HL-60/S4 (cell line): ENCODE data around the gene PSD2.

Source experiments
- in situ Hi-C: fragments of 300-500 bp; cut with MboI; formaldehyde crosslinking; loops from 2 replicates; pipeline ENCODE4 v1.14.3; 2022; ENCODE audit warnings: low sequenced_read_pairs

The PSD2 gene

DNA sequence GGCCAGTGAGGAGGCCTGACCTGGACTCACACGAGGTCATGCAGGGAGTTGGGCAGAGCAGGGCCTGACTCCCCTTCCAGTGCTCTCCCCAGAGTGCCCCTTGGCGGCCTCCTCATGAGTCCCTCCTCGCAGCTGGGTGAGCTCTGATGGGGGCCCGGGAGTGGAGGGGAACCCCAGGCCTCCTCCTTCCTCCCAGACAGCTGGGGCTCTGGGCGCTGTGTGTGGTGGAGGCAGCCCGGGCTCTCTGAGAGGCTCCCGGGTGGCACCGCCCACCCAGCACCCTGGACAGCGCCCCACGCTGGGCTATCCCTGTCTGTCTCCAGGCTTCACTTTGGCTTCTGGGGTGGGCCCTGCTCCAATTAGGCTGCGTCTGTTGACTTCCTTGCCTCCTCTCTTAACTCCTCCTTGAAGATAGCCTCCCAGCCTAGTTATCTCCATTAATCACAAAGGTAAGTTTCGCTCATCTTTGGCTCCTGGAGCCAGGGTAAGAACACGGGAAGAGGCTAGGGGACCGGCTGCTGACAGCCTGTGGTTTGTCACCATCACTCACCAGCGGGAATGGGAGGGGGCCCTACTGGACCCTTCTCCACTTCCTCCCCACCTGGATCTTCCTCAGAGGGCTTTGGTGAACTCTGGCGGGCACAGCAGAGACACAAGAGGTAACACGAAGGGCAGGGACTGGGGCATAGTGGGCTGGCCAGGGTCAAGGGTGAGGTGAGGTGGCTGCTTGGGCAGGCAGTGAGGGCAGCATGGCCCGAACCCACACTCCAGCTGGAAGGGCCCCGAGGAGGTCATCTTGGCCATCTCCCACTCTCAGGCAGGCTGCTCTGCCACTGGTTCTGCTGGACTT, 13.1 kb downstream of the PSD2 start:
- in situ Hi-C loops, result no loop called here

DNA sequence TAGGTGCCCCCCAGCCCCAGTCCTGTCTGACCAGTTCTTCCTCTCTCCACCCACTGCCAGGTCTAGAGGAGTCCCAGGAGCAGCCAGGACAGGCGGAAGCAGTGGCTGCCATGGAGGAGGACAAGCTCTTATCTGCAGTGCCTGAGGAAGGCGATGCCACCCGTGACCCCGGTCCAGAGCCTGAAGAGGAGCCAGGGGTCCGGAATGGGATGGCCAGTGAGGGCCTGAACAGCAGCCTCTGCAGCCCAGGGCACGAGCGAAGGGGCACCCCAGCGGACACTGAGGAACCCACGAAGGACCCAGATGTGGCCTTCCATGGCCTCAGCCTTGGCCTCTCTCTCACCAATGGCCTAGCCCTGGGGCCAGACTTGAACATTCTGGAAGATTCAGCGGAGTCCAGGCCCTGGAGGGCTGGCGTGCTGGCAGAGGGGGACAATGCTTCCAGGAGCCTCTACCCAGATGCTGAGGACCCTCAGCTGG, 13.8 kb downstream of the PSD2 start:
- in situ Hi-C loops, result no loop called here

DNA sequence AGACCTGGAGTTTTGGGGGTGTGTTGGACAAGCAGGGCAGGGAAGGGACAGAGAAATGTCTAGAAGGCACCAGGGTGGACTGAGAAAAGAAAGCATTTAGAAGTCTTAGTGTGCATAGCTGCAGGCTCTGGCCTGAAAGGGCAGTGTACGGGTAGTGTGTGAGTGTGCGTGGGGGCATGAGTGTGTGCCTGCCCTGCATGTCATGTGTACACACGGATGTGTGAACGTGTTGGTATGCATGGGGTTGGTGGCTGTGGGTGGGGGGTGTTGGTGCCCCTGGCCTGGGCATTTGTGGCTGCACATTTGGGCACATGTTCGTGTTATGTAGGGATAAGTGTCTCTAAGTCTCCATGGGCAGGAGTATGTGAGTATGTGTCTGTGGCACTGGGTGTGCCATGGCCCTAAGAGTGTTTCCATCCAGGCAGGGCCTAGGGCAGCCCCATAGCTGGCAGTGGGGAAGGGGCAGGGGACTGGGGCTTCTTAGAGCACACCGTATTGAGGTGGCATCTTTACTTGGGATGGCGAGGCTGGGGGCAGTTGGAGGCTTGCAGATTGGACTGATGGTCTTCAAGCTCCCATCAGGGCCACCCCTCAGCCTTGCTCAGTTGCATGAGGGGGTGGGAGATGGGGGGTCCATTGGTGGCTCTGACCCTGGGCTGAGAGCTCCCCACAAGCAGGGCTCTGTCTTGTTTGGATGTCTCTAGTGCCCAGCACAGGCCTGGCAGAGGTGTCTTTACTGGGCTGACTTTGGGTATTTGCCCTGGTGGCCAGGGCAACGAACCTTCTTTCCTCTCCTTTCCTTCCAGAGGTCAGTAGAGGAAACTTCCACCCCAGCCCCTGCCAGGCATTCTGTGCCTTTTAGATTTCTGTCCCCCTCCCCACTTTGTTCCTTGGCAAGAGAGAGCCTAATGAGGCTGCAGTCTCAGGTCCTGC, 15.0 kb downstream of the PSD2 start:
- in situ Hi-C loops, result no loop called here

DNA sequence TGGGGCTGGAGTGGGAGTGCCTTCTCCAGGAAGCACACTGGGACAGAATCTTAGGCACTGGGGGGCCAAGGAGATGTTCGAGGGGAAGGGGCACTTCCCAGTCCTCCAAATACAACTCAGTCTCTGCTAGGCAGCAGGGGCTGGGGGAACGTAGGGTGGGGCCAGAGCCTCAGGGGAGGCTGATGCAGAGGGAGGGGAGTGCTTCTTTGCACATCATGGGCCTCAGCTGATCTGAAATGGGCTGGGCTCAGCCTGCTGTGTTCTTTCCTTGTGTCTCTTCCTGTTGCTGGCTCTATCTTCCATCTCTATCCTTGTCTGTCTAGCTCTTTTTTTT, 15.6 kb downstream of the PSD2 start:
- in situ Hi-C loops, result no loop called here

DNA sequence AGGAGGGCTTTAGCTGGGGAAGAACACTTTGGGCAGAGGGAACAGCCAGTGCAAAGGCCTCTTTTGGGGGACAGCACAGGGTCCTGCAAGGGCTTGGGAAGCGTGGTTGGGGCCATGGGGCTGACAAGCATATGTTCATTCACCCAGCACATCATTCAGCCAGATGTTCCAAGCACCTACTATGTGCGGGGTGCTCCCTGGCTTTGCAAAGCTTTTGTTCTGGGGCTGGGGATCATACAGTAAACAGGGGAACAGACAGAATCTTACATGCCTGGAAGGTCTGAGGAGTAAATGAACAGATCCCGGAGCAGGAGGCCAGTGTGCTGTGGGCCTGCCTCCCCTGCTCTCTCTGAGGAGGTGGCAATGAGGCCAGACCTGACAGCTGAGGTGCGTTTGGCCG, 16.7 kb downstream of the PSD2 start:
- in situ Hi-C loops, result no loop called here

DNA sequence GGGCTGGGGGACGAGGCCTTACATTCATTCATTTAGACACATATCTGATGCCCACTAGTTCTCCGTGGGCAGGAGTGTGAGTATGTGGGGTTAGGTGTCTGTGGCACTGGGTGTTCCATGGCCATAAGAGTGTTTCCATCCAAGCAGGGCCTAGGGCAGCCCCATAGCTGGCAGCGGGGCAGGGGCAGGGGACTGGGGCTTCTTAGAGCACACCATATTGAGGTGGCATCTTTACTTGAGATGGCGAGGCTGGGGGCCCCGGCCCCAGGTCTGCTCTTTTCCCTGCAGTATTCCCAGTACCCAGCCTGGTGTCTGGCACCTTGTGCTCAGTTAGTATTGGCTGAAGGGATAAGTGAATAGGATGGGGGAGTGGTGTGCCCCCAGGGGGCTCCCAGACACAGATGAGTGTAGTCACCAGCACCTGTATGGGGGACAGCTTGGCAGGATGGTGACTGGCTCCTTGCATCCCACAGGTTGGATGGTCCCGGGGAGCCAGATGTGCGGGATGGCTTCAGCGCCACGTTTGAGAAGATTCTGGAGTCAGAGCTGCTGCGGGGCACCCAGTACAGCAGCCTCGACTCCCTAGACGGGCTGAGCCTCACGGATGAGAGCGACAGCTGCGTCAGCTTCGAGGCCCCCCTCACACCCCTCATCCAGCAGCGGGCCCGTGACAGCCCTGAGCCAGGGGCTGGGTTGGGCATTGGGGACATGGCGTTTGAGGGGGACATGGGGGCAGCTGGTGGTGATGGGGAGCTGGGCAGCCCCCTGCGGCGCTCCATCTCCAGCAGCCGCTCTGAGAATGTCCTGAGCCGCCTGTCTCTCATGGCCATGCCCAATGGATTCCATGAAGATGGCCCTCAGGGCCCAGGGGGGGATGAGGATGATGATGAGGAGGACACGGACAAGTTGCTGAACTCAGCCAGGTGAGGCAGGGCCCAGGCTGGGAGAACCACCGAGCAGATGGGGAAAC, 17.5 kb downstream of the PSD2 start:
- in situ Hi-C loops, result no loop called here

DNA sequence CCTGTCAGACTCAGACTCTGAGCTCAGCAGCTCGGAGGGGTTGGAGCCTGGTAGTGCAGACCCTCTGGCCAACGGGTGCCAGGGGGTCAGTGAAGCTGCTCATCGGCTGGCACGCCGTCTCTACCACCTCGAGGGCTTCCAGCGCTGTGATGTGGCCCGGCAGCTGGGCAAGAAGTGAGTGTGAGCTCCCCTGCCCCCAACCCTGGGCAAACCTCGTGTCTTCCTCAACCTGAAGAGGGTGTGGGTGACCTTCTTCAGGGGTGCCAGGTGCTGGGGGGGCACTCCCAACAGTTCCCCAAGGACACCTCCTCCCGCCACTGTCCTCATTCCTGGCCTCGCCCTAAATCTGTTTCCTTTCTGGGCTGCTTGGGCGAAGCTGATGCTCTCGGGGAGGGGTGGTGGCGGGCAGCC, 18.6 kb downstream of the PSD2 start:
- in situ Hi-C loops, result no loop called here

DNA sequence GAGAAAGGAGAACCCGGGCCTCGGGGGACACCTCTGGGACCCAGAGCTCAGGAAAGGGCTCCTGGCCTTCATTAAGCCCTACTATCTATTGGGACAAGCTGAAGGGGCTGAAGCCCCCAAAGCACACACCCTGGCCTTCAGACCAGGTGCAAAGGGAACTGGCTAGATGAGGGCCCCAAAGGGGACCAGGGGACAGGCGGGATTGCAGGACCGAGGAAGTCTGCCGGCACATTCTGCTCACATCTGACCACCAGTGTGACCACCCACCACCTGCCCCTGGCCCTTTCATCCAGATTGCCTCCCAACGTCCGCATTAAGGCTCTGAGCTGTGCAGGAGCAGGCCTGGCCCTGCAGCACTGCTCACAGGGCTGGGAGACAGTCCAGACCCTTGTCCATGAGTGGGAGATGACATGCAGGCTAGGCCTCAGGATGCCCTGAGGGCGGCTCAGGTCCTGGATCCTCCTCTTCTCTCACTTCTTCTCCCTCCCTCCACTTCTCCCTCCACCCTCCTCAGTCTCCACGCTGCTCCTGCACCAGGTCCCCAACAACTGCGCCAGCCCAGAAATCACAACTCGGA, 19.2 kb downstream of the PSD2 start:
- in situ Hi-C loops, result no loop called here

DNA sequence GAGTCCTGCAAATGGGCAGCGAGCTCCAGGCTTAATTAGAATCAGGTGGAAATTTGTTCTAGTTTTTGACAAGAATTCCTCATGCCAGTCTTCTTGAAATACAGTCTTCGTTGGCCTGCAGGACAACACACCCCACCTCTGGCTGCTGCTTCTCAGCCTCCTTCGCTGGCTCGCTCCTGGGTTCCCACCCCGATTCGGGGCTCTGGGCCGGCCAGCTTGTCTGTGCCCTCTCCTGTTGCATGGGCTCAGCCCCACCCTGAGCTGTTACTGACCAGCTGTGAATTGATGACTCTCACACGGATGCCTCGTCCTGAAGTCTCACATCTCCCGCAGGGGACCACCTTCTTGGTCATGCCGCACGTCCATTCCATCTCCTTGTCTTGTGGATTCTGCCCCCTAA, 21.0 kb downstream of the PSD2 start:
- in situ Hi-C loops, result no loop called here

DNA sequence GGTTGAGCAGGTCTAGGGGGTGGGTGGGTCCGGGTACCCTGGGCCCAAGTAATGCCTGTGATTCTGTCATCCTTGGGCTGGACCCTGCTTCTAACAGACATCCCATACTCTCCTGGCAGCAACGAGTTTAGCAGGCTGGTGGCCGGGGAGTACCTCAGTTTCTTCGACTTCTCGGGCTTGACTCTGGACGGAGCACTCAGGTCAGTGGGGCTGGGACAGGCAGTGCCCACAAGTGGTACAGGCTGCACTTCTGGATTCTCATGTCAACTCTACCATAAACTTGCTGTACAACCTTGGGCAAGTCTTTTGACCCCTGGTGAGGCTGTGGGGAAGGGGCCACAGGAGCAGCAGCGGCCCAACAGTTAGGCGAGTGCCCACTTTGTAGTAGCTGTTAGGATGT, 21.8 kb downstream of the PSD2 start:
- in situ Hi-C loops, result no loop called here

DNA sequence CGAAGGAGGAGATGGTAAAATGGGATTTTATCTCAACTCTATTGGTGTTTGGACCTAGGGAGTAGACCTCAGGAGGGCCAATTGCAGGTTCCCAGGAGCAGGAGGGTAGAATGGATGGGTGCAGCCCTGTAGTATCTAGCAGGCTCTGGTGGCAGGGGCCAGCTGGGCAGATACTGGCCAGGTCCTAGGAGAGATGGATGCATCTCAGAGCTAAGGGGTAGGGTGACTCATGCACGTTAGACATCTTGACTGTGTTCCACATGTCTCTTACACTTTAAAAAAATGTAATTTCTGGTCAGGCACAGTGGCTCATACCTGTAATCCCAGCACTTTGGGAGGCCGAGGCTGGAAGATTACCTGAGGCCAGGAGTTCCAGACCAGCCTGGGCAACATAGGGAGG, 22.4 kb downstream of the PSD2 start:
- in situ Hi-C loops, result no loop called here

DNA sequence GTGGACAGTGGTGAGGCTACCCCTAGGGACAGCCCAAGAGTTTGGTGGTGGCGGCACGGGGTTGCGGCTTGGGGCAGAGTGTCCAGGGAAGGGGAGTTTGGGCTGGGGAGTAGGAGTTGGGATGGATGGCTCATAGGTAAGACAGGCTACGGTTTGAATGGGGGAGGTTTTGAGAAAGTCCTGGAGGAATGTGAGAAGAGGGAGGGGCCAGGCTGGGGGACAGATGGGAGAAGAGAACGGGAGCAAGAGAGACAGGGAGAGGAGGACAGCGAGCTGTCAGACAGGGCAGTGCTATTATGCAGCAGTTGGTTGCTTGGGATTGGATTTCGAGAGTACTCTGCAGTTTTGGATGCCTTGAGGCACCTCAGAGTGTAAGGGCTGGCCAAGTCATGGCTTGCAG, 24.5 kb downstream of the PSD2 start:
- in situ Hi-C loops, result no loop called here

DNA sequence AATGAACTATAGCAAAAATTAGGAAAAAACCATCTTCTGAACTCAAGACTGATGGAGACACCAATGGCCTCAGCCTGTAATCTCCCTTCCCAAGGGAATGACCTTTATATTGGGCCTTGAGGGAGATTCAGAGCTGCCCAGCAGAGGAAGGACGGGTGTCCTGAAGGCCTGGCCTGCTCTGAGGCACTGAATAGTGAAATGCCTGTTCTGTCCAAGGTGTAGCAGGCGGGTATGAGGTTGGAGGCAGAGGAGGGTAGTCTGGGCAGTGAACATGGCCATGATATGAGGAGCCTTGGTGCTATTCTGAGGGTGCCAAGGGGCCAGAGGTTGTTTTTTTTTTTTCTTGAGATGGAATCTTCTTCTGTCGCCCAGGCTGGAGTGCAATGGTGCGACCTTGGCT, 25.0 kb downstream of the PSD2 start:
- in situ Hi-C loops, result no loop called here

DNA sequence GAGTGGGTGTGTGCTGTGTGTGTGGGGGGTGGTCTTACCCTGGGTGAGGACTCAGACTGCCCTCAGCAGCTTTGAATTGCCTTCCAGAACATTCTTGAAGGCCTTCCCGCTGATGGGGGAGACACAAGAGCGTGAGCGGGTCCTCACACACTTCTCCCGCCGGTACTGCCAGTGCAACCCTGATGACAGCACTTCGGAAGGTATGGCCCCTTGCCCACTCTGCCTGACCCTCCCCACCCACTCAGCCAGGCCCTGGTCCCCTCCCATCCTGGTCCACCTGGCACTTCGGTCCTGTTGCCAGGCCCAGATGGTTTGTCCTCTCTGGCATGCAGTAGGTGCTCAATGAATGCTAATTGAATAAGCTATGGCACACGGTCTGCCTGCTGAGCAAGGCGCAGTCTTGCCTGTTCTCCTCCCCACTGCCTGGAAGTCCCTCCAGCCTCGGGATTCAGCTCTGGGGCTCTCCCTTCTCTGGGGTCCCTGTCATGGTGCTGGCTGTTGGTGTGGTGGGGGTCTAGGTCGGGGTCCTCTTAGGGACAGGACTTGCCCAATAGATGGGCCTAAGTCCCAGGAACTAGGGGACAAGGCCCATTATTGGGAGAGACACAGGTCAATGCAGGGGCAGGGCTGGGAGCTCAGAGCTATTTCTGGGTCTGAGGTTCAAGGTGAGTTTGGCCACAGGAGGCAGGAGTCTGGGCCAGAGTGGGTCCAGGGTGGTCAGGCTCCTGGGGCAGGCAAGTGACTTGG, 26.4 kb downstream of the PSD2 start:
- in situ Hi-C loops, result no loop called here

DNA sequence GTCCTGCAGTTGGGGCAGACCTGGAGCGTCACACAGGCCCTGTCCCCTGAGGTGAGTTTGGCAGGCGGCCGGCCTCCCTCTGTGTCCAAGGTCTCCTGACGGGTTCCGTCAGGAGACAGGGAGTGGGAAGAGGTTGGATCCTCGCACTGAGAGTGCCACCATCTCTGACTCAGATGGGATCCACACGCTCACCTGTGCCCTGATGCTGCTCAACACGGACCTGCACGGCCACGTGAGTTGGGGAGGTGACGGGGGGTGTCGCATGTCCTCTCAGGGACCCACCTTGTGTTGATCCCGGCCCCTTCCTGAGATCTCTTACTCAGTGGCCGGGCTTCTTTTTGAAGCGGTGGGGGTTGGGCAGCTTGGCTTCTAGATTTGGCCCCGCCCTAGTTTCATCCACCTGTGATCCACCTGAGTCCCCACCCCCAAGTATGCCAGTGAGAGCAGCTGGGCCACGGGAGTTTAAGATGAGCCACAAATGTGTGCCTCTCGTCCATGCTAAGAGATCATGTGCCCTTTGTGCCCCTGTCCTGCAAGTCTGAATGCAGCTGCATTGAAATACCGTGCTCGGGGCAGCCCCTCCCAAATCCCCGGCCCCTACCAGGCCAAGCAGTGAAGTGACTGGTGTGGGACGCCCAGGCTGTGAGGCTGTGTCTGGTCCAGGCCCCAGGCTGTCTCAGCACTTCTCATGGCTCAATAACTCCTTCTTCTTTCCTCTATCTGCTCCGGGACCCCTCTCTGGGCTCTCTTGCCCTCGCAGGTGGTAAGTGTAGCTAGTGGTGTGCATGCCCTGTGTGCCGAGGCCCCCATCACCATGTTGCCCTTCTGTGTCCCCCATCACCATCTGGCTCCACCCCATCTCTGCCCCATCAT, 27.2 kb downstream of the PSD2 start:
- in situ Hi-C loops, result no loop called here

DNA sequence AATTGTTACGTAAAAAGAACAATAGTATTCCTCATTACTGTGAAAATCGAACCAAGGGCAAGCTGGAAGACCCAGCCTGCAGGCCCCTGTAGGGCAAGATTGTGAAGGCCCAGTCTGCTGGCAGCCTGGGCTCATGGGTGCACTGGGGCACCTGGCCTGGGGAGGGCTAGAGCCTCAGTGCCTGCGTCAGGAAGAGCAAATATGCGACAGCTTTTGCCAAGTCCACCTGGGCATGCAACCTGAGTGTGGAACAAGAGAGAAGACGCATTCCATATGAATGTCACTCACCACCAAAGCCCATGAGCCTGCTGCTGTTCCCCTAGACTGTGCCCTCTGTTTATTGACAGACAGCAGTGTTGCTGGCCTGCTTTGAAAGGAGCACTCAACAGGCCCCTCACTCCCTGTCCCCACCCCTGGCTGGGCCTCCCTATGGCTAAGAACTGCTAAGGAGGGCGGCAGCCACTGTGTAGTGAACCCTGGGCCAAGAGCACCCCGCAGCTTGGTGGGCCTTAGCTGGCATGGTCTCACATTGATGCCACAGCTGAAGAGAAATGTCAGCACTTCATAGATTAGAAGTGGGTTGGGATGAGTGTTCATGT, 28.2 kb downstream of the PSD2 start:
- in situ Hi-C loops, result no loop called here

DNA sequence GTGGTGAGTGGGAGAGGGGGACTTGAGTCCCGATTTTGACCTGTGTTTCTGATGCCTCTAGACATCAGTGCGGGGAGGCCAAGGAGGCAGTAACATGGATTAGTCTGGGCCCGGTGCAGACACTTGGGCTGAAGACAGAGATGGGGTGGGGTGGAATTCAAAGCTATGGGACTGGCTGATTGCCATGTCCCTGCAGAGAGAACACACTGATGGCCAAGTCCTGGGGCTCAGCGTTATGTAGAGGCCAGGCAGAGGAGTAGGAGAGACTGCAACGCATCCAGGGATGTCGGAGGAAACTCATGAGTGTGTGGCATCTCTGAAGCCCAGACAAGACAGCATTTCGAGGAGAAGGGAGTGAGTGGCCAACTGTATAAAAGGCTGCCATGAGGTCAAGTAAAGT, 30.1 kb downstream of the PSD2 start:
- in situ Hi-C loops, result no loop called here

DNA sequence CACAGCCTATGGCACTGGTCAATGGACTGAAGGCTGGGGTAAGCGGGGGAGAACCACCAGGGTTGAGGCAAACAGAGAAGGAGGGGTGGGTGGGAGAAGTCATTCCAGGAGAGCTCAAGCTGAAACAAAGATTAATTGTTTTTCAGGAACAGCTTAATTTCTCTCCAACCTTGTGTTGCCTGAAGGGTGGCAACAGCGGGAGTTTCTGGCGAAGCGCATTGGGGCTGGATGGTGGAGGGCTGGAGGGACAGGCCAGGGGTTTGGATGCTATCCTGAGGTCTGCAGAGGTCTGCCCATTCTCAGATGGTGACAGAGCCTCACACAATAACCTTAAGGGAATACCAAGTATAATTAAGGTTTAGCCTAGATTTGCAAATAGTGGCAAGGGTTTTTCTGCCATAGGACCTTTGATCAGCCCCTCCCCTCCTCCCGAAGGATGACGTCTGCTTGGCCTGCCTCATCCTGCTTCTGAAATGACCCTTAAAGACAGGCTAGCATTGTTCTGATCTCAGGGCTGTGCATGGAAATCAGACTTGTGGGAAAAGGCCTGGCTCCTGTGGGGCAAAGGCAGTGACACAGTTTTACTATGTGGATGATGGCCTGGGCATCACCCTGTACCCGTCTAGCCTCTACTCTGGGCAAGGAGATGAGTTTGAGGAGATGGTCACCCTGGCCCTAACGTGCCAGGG, 32.7 kb downstream of the PSD2 start:
- in situ Hi-C loops, result no loop called here
